ENCODE results near the gene FARP1.

FARP1 gene

GRCh38 chr13:98315466-98315865 is 172.6 kb downstream of the FARP1 start:
- DNase-seq: no peak

GRCh38 chr13:98315902-98316301 is 173.0 kb downstream of the FARP1 start:
- DNase-seq: no peak

DNA sequence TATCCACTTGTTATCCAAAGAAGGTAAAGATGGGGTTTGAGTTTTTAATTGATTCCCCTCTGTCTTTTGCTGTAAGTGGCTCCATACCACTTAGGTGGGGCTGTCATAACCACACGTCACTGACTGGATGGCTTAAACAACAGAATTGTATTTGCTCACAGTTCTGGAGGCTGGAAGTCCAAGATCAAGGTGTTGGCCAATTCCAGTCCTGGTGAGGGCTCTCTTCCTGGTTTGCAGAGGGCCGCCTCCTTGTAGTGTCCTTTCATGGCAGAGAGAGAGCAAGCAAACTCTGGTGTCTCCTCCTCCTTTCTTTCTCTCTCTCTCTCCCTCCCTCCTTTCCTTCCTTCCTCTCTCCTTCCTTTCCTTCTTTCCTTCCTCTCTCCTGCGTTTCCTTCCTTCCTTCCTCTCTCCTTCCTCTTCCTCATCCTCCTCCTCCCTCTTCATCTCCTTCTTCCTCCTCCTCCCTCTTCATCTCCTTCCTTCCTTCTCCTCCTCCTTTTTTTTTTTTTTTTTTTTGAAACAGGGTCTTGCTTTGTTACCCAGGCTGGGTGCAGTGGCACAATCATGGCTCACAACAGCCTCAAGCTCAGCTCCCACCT is 174.8 kb downstream of the FARP1 start:
- no peak for DNase-seq

- no peak for DNase-seq
Observed at GRCh38 chr13:98318263-98318878, 175.5 kb downstream of the FARP1 start.

DNA sequence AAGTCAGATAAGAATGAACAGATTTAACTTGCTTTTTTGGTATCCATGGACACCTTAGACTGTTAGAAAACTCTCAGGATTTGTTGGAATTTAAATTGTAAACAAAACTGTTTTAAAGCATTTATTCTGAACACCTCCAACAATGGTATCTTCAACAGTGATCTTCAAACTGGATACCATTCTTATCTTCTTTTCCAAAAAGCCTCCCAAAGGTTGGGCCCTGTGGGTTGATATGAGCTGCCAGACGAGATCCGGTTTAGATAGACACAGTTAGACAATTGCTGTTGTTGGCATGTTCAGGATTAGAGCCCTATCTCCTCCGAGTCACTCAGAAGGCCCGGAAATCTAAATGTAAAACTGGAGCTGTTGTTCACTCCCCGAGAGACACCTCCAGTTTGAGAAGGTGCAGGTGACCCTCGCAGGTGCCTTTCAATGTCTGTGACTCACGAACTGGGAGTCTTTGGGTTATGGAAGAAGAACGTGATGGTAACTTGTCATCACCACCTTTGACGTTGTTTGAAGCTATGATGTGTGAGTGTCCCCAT is 177.7 kb downstream of the FARP1 start:
- DNase-seq: no peak

- DNase-seq: no peak
Observed at GRCh38 chr13:98321395-98321794, 178.5 kb downstream of the FARP1 start.

- DNase-seq: no peak
Observed at GRCh38 chr13:98322091-98322718, 179.3 kb downstream of the FARP1 start.

GRCh38 chr13:98324105-98324504 is 181.2 kb downstream of the FARP1 start:
- no peak for DNase-seq

DNA sequence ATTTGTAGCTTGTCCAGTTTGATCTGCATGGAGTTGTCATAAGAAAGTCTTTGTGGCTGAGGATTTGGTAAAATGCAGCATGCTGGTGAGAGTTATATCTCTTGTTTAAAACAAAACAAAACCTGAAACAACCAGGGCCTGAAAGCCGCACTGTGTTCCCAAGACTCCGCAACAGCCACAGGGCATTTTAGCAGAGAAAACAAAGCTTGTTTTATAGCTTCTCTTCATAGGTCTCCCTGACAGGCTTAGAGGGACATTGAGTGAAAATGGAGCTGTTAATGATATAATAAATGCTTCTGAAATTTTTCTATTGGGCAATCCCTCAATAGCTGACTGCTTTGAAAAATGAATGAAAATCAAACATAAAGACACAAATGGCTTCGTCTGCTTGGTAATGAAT is 182.8 kb downstream of the FARP1 start:
- DNase-seq: no peak

DNA sequence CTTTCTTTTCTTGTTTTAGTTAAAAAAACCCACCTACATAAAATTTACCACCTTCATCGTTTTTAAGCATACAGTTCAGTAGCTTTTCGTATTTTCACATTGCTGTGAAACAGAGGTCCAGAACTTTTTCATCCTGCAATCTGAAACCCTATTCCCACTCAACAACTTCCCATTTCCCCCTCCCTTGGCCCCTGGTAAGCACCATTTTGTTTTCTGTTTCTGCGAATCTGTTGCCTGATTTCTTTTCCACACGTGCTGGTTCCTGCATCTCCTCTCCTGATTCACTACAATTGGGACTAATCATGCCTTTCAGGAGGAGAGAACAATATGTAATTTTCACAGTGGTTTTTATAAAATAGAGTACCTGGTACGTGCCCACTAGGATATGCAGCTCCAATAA is 183.4 kb downstream of the FARP1 start:
- no peak for DNase-seq

- DNase-seq: no peak
Observed at GRCh38 chr13:98327371-98328270, 184.7 kb downstream of the FARP1 start.

DNA sequence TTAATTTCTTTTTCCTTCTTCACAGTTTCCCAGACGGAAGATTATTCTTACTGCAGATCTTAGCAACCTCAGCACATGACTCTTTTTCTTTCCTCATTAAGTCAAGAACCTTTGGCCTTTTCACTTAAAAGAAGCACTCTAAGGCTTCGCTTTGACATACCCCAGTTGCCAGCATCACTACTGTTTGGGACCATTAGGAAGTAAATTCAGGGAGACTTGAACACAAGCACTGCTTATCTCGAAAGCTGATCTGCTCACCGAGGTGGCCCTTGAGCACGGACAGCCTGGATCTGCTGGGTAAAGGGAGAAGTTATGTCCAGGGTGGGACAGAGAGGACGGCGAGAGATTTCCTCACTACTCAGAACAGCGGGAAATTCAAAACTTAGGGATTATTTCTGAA is 185.6 kb downstream of the FARP1 start:
- DNase-seq: no peak

- no peak for DNase-seq
Observed at GRCh38 chr13:98332222-98332621, 189.3 kb downstream of the FARP1 start.

- no peak for DNase-seq
Observed at GRCh38 chr13:98332691-98333090, 189.8 kb downstream of the FARP1 start.

- no peak for DNase-seq
Observed at GRCh38 chr13:98333486-98333885, 190.6 kb downstream of the FARP1 start.

DNA sequence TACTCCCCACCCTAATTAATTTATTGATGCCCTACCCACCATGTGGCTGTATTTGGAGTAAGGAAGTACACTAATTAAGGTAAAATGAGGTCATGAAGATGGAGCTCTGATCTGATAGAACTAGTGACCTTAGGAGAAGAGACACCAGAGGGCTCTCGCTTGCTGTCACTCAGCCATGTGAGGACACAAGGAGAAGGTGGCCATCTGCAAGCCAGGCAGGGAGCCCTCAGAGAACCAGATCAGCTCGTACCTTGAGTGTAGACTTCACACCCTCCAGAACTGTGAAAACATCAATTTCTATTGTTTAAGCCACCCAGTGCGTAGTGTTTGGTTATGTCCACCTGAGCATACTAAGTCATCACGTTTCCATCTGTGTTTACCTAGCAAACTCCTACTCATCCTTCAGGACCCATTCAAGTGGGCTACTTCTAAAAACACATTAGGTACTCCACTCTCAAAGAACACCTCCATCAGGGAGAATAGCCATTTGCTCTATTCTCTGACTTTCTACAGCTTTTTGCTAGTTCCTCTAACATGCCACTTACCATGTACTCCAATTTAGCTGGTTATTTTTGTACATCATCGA is 191.8 kb downstream of the FARP1 start:
- no peak for DNase-seq

- no peak for DNase-seq
Observed at GRCh38 chr13:98335721-98336120, 192.8 kb downstream of the FARP1 start.

DNA sequence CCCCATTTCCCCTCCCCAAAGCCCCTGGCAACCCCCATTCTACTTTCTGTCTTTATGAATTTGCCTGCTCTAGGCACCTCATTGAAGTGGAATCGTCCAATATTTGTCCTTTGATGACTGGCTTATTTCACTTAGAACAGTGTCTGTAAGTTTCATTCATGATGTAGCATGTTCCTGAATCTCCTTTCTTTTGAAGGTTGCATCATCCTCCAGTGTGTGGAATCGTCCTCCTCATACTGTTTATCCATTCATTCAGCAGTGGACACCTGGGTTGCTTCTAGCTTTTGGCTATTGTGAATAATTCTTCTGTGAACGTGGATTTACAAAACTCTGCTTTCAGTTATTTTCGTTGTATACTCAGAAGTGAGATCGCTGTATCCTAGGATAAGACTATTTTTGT is 195.4 kb downstream of the FARP1 start:
- no peak for DNase-seq

DNA sequence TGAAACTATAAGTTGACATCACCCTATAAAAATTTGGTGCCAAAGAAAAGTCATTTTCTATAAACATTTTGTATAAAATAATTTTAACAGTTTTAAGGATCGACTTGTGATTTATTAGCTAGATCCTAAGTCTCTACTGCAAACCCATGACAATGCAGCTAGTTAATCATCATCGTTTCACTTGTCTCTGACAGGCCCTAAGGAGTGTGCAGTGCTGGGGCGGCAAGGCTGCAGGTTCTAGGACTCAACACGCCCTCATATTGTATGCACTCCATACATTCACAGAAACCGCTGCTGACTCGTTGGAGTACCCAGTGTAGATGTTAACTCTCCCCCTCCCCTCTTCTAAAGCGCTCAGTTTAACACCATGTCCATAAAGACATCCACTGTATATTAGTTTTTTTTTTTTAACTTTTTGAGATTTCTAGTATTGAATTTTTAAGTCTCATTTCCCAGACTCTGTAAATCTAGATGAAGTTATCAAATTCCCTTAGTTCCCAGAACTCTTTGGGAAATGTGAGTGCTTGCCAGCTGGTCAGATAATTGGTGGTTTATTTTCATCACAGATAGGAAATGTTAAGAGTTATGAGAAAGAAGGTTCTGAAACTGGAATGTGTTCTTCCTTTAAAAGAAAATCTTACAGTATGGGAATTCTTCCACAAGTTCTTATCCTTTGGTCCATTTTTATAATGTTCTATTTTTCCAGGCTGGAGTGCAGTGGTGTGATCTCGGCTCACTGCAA is 197.0 kb downstream of the FARP1 start:
- no peak for DNase-seq

- DNase-seq: no peak
Observed at GRCh38 chr13:98342953-98343352, 200.1 kb downstream of the FARP1 start.

- no peak for DNase-seq
Observed at GRCh38 chr13:98343461-98343860, 200.6 kb downstream of the FARP1 start.

- DNase-seq: no peak
Observed at GRCh38 chr13:98344392-98344791, 201.5 kb downstream of the FARP1 start.
